Measurements from ENCODE around the gene PCNX1. TPM values are rescaled to one million over a fixed set of nuclear protein-coding genes. Genes with fewer than 3 reads are reported as not detected.

PCNX1 gene
- total RNA-seq: 115 and 161 TPM in 2 replicates

DNA sequence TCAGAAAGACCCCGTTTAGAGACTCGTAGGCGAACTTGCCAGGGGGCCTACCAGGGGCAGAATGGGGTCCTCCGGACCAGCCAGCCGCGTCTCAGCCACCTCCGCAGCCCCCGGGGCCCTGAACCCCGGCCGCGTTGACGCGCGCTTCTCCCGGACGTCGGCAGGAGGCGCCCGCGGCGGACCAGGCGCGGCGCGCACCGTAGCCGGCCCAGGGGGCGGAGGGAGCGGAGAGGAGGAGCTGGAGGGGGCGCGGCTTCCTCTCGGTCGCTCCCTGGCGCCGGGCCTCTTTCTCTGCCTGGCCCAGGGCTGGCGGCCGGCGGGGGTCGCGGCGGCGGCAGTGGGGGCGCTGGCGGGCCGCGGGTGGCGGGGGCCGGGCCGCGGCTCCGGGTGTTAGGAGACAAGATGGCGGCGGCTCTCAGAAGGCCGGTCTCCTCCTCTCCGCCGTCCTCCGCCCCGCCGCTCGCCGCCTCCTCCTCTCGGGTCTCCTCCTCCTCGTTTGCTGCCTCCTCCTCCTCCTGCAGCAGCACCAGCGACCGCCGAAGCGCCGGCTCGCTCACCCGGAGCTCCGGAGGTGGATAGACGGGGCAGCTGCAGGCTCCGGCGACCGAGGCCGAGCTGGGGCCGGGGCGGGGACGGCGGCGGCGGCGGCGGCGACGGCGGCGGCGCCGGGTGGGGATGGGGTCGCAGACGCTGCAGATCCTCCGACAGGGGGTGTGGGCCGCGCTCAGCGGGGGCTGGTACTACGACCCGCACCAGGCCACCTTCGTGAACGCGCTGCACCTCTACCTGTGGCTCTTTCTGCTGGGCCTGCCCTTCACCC is at the start of gene PCNX1:
PCNX1 (plus strand) TSS at position 284 of the 820 bp plus-strand sequence; CDS start at position 676, 392 bp downstream.

Small RNAs within 50 kb of the gene (small RNA-seq; reads per million reads assigned to genes)
- gene AC005230.1 (not detected), gene GTF3AP2 (not detected)

Other genes with a start within 250 kb of the PCNX1 start
- 1.7 and 1.8 TPM in 2 replicates for gene MAP3K9, start 97.9 kb upstream of the PCNX1 start, total RNA-seq

All from hair follicle dermal papilla cell (primary cell).